ENCODE data around the gene CCDC32. TPM values are rescaled to one million over a fixed set of nuclear protein-coding genes. Genes with fewer than 3 reads are reported as not detected.

Gene CCDC32
- total and polyA plus RNA-seq, 2 of the 13 experiments (the other 11 are each of a cell fraction or from before 2014, with no cell fraction given), result 10.8 to 23.2 TPM

- TF ChIP-seq, protein P1, sequence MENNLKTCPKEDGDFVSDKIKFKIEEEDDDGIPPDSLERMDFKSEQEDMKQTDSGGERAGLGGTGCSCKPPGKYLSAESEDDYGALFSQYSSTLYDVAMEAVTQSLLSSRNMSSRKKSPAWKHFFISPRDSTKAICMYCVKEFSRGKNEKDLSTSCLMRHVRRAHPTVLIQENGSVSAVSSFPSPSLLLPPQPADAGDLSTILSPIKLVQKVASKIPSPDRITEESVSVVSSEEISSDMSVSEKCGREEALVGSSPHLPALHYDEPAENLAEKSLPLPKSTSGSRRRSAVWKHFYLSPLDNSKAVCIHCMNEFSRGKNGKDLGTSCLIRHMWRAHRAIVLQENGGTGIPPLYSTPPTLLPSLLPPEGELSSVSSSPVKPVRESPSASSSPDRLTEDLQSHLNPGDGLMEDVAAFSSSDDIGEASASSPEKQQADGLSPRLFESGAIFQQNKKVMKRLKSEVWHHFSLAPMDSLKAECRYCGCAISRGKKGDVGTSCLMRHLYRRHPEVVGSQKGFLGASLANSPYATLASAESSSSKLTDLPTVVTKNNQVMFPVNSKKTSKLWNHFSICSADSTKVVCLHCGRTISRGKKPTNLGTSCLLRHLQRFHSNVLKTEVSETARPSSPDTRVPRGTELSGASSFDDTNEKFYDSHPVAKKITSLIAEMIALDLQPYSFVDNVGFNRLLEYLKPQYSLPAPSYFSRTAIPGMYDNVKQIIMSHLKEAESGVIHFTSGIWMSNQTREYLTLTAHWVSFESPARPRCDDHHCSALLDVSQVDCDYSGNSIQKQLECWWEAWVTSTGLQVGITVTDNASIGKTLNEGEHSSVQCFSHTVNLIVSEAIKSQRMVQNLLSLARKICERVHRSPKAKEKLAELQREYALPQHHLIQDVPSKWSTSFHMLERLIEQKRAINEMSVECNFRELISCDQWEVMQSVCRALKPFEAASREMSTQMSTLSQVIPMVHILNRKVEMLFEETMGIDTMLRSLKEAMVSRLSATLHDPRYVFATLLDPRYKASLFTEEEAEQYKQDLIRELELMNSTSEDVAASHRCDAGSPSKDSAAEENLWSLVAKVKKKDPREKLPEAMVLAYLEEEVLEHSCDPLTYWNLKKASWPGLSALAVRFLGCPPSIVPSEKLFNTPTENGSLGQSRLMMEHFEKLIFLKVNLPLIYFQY (CRISPR knock-in tag; IDR thresholded peaks at IDR 0.05; ENCODE audit: borderline replicate concordance), result no peak
- TF ChIP-seq CBX1 (IDR thresholded peaks at IDR 0.05; ENCODE audit: low read depth), result peak; percentile 82
- no peak for TF ChIP-seq ZKSCAN5 (CRISPR knock-in tag; IDR thresholded peaks at IDR 0.05)
- no peak for TF ChIP-seq FOXA1 (IDR thresholded peaks at IDR 0.05)
- TF ChIP-seq FOXA1 (CRISPR knock-in tag; IDR thresholded peaks at IDR 0.05), result peak; percentile 66
- TF ChIP-seq ZNF574 (CRISPR knock-in tag; IDR thresholded peaks at IDR 0.05), result peak; percentile 41; the same call in 1 of the 2 replicates
- TF ChIP-seq ZNF17 (CRISPR knock-in tag; IDR thresholded peaks at IDR 0.05), result no peak
- TF ChIP-seq EEA1 (CRISPR knock-in tag; IDR thresholded peaks at IDR 0.05; ENCODE audit: borderline replicate concordance), result no peak
- TF ChIP-seq ZMYM4 (CRISPR knock-in tag; IDR thresholded peaks at IDR 0.05), result peak; percentile 49; the same call in 1 of the 2 replicates
- TF ChIP-seq SOX13 (IDR thresholded peaks at IDR 0.05), result no peak
- peak in 1 of 2 experiments; percentile 4; a peak in 1 of 4 replicates for TF ChIP-seq SOX13 (CRISPR knock-in tag; conservative IDR thresholded peaks at IDR 0.05 in 1 of 2, IDR thresholded peaks at IDR 0.05 in 1 of 2)
- TF ChIP-seq CTCF (CRISPR knock-in tag; IDR thresholded peaks at IDR 0.05), result no peak
- no peak for TF ChIP-seq ZFP36L1 (CRISPR knock-in tag; IDR thresholded peaks at IDR 0.05)
- no peak for TF ChIP-seq ZNF563 (CRISPR knock-in tag; IDR thresholded peaks at IDR 0.05)
- TF ChIP-seq PAF1 (CRISPR knock-in tag; IDR thresholded peaks at IDR 0.05), result no peak
- TF ChIP-seq DBP (CRISPR knock-in tag; IDR thresholded peaks at IDR 0.05; ENCODE audit: not compliant biosample characterization), result no peak
- TF ChIP-seq ZBTB7B (CRISPR knock-in tag; IDR thresholded peaks at IDR 0.05), result no peak
- no peak for TF ChIP-seq ELK4 (CRISPR knock-in tag; IDR thresholded peaks at IDR 0.05; ENCODE audit: borderline replicate concordance)
- no peak for TF ChIP-seq ZNF468 (CRISPR knock-in tag; IDR thresholded peaks at IDR 0.05)
- peak; percentile 74 for TF ChIP-seq HNF4A (CRISPR knock-in tag; IDR thresholded peaks at IDR 0.05)
- peak; percentile 55; the same call in 1 of the 2 replicates for TF ChIP-seq SP2 (CRISPR knock-in tag; IDR thresholded peaks at IDR 0.05)
These were observed 17.9 kb upstream of the CCDC32 start (continued) for GRCh38 chr15:40582726-40583246.
